Activated B cell treated with CpG ODN at 0.5 μM for 24 hours (primary cell): ENCODE results near the gene KATNB1. TPM values are rescaled to one million over a fixed set of nuclear protein-coding genes. Genes with fewer than 3 reads are reported as not detected.

Experiments
- ATAC-seq: fragments of 200-7000 bp; cut with Tn5 transposase; one replicate; pipeline ENCODE4 v1.10.0; 2021; ENCODE audit warnings: low read depth, mild to moderate bottlenecking, moderate library complexity
- CTCF ChIA-PET: fragments of 350-600 bp; sonication (Branson Sonifier 250); formaldehyde crosslinking; loops from one replicate; lab custom pipeline; 2021; ENCODE audit warnings: antibody characterized with exemption; lab: Charles Lee
- POLR2A ChIA-PET: fragments of 350-600 bp; sonication (Branson Sonifier 250); formaldehyde crosslinking; loops from one replicate; lab custom pipeline; 2021; ENCODE audit warnings: antibody characterized with exemption; lab: Charles Lee
- DNase-seq: peaks from one replicate; pipeline ENCODE4 v3.0.0; 2022
- H3K27ac Mint-ChIP-seq: one replicate; pipeline ENCODE4 v1.8.0; 2020; ENCODE audit warnings: mixed read lengths
- H3K27me3 Mint-ChIP-seq: one replicate; pipeline ENCODE4 v1.8.0; 2021; ENCODE audit warnings: mixed read lengths
- H3K36me3 Mint-ChIP-seq: one replicate; pipeline ENCODE4 v1.8.0; 2021; ENCODE audit warnings: low read depth, mixed read lengths
- H3K4me1 Mint-ChIP-seq: one replicate; pipeline ENCODE4 v1.8.0; 2021; ENCODE audit warnings: mixed read lengths
- H3K4me3 Mint-ChIP-seq: one replicate; pipeline ENCODE4 v1.8.0; 2020; ENCODE audit warnings: mild to moderate bottlenecking, mixed read lengths
- H3K9me3 Mint-ChIP-seq: one replicate; pipeline ENCODE4 v1.8.0; 2020; ENCODE audit warnings: mixed read lengths
- intact Hi-C: fragments of 100-400 bp; cut with micrococcal nuclease; formaldehyde crosslinking; loops from one replicate; pipeline ENCODE4 v1.15.1; 2024
- total RNA-seq: library from RNA; stranded (reverse); gene quantifications from 2 replicates; pipeline ENCODE4 v1.2.3, GENCODE V29; 2022
- TF ChIP-seq, protein P1 (sequence below): fragments of 200-600 bp; IDR thresholded peaks from one replicate; pipeline ENCODE4 v1.8.0; 2022; ENCODE audit warnings: antibody characterized with exemption, mild to moderate bottlenecking

Gene KATNB1
- total RNA-seq, 1 donor from 2014 or later = 16.8 TPM

- TF ChIP-seq, protein P1, sequence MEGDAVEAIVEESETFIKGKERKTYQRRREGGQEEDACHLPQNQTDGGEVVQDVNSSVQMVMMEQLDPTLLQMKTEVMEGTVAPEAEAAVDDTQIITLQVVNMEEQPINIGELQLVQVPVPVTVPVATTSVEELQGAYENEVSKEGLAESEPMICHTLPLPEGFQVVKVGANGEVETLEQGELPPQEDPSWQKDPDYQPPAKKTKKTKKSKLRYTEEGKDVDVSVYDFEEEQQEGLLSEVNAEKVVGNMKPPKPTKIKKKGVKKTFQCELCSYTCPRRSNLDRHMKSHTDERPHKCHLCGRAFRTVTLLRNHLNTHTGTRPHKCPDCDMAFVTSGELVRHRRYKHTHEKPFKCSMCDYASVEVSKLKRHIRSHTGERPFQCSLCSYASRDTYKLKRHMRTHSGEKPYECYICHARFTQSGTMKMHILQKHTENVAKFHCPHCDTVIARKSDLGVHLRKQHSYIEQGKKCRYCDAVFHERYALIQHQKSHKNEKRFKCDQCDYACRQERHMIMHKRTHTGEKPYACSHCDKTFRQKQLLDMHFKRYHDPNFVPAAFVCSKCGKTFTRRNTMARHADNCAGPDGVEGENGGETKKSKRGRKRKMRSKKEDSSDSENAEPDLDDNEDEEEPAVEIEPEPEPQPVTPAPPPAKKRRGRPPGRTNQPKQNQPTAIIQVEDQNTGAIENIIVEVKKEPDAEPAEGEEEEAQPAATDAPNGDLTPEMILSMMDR = no peak
- Mint-ChIP-seq H3K4me1 (peaks cover 8% of the 10 kb centered on the region), H3K9me3 (no peaks in the 10 kb centered on the region), H3K27me3 (peaks cover 3% of the 10 kb centered on the region), H3K4me3 (no peak overlapping the region), H3K27ac (no peak overlapping the region), H3K36me3 (no peaks in the 10 kb centered on the region)
- ATAC-seq (no peak), DNase-seq (no peak)
- ChIA-PET POLR2A (no interaction called here), CTCF (interaction anchor here (1.2 kb wide), 1 partner anchor 130 kb away, joined by 3 read pairs; no protein-coding TSS in a partner anchor)
- intact Hi-C loops = loop anchor here (2.0 kb wide), 1 partner anchor 73 kb away; no protein-coding TSS in a partner anchor
Measured at GRCh38 chr16:57721356-57722209, 14.0 kb upstream of the KATNB1 start.

GRCh38 chr16:57722210-57722499 lies 13.4 kb upstream of the KATNB1 start:
- Mint-ChIP-seq H3K27me3 (no peaks in the 10 kb centered on the region), H3K36me3 (no peaks in the 10 kb centered on the region), H3K27ac (no peak overlapping the region), H3K4me3 (no peak overlapping the region), H3K4me1 (peaks cover 8% of the 10 kb centered on the region), H3K9me3 (no peaks in the 10 kb centered on the region)
- no peak for ATAC-seq
- ChIA-PET POLR2A (no interaction called here), CTCF (interaction anchor here (1.2 kb wide), 1 partner anchor 131 kb away, joined by 3 read pairs; no protein-coding TSS in a partner anchor)
- no peak for DNase-seq
- TF ChIP-seq, protein P1 = no peak
- intact Hi-C loops = no loop called here

DNA sequence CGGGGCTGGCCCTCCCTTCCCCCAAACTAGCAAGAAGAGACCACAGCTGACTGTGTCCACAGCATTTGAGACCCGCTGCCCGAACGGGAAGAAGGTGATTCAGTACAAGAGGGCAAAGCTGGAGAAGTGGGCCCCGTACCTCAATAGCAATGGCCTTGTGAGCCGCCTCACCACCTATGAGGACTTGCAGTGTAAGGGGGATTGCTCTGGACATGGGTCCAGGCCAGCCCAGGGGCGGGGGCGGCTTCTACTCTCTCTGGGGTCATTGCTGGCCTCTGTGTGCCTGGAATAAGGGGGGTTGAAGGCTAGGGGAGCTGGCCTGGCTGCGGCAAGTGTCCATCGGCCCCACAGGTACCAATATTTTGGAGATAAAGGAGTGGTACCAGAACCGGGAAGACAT lies 12.9 kb upstream of the KATNB1 start:
- H3K4me1 Mint-ChIP-seq = peaks cover 8% of the 10 kb centered on the region
- intact Hi-C loops = no loop called here
- DNase-seq = no peak
- ATAC-seq = no peak
- ChIA-PET POLR2A (interaction anchor here (0.9 kb wide), 1 partner anchor 13 kb away, joined by 4 read pairs; the partner anchor contains the start of gene KATNB1), CTCF (no interaction called here)
- no peak overlapping the region for H3K27ac Mint-ChIP-seq
- H3K36me3 Mint-ChIP-seq = no peaks in the 10 kb centered on the region
- no peak overlapping the region for H3K4me3 Mint-ChIP-seq
- no peaks in the 10 kb centered on the region for H3K27me3 Mint-ChIP-seq
- no peaks in the 10 kb centered on the region for H3K9me3 Mint-ChIP-seq
- TF ChIP-seq, protein P1 = no peak

DNA sequence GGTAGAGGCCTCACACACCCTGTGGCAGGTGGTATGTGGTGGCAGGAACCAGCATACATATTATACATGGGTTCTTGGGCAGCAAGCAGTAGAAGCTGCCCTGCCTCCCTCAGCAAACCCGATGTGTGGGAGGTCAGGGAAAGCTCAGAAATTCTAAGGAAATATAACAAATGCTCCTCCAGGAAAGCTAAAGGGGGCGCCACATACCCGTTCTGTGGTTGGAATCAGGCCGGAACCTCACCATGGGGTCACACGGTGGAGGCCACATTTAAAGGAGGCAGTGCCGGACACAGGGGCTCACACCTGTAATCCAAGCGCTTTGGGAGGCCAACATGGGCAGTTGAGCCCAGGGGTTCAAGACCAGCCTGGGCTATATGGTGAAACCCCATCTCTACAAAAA lies 12.4 kb upstream of the KATNB1 start:
- Mint-ChIP-seq H3K4me1 (peaks cover 8% of the 10 kb centered on the region), H3K27me3 (no peaks in the 10 kb centered on the region), H3K9me3 (no peaks in the 10 kb centered on the region), H3K36me3 (no peaks in the 10 kb centered on the region), H3K4me3 (no peak overlapping the region), H3K27ac (no peak overlapping the region)
- intact Hi-C loops = no loop called here
- no peak for ATAC-seq
- TF ChIP-seq, protein P1 = no peak
- ChIA-PET CTCF (no interaction called here), POLR2A (interaction anchor here (0.9 kb wide), 1 partner anchor 12 kb away, joined by 4 read pairs; the partner anchor contains the start of gene KATNB1)
- DNase-seq = no peak

DNA sequence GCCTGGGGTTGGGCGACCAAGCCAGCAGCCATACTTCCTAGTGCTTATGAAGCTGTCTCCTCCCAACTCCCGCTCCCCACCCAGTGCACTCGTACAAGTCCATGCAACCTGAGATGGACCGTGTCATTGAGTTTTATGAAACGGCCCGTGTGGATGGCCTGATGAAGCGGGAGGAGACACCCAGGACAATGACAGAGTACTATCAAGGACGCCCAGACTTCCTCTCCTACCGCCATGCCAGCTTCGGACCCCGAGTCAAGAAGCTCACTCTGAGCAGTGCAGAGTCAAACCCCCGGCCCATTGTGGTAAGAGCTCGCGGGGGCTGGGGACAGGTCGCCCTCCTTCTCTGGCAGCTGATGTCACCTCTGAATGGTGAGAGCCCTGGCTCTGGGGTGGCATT lies 11.0 kb upstream of the KATNB1 start:
- CTCF ChIA-PET = no interaction called here

More for the DNA sequence above, 11.0 kb upstream of the KATNB1 start:
- Mint-ChIP-seq H3K9me3 (no peaks in the 10 kb centered on the region), H3K36me3 (no peaks in the 10 kb centered on the region), H3K27me3 (no peaks in the 10 kb centered on the region), H3K4me1 (peaks cover 8% of the 10 kb centered on the region), H3K4me3 (no peak overlapping the region), H3K27ac (no peak overlapping the region)
- POLR2A ChIA-PET = no interaction called here
- TF ChIP-seq, protein P1 = no peak
- ATAC-seq = no peak
- intact Hi-C loops = no loop called here
- DNase-seq = no peak
